SJSA1 (cell line): ENCODE results near the gene STUB1. TPM values are rescaled to one million over a fixed set of nuclear protein-coding genes. Genes with fewer than 3 reads are reported as not detected.
A peak's percentile ranks its signal among the peaks of the same experiment; 100 is the strongest.
"Not testable (repeated sequence)": the region's sequence is repeated elsewhere in the genome, so short reads cannot be mapped to it uniquely, and the experiment has no call there.

ENCODE experiments used
- DNase-seq, 2 experiments: peaks; one replicate each; pipeline ENCODE4 v3.0.0-alpha.2; 2015 to 2020; ENCODE audit warnings: low spot score in 2 of 2, low read depth in 1 of 2
- H3K27ac ChIP-seq: fragments of 250-450 bp; sonication (Bioruptor Pico); 2 replicates; pipeline ENCODE4 v1.5.1; 2020; ENCODE audit warnings: mild to moderate bottlenecking, moderate library complexity
- H3K27me3 ChIP-seq: fragments of 250-450 bp; sonication (Bioruptor Pico); replicated peaks from 2 replicates; pipeline ENCODE4 v1.5.1; 2020; ENCODE audit warnings: mild to moderate bottlenecking, moderate library complexity
- H3K36me3 ChIP-seq: fragments of 250-450 bp; sonication (Bioruptor Pico); 2 replicates; pipeline ENCODE4 v1.5.1; 2020; ENCODE audit warnings: mild to moderate bottlenecking
- H3K4me1 ChIP-seq: fragments of 250-450 bp; sonication (Bioruptor Pico); replicated peaks from 2 replicates; pipeline ENCODE4 v1.6.1; 2021; ENCODE audit warnings: mild to moderate bottlenecking
- H3K4me3 ChIP-seq: fragments of 250-450 bp; sonication (Bioruptor Pico); 2 replicates; pipeline ENCODE4 v1.5.1; 2020; ENCODE audit warnings: mild to moderate bottlenecking
- H3K9me3 ChIP-seq: fragments of 250-450 bp; sonication (Bioruptor Pico); replicated peaks from 2 replicates; pipeline ENCODE4 v1.5.1; 2020; ENCODE audit warnings: mild to moderate bottlenecking
- total RNA-seq: library from RNA; depleted of rRNA; stranded (reverse); fragments of >200 nt; shearing (Covaris generic); gene quantifications from 2 replicates; pipeline ENCODE4 v1.2.3, GENCODE V29; 2014

STUB1 gene
- total RNA-seq, 1 experiment from 2014 or later, result 150 TPM

- no peaks in the 10 kb centered on the region for H3K9me3 ChIP-seq
- H3K4me3 ChIP-seq, result no peak overlapping the region
- H3K27me3 ChIP-seq, result peaks cover 67% of the 10 kb centered on the region
- H3K27ac ChIP-seq, result no peak overlapping the region
- peaks cover 6% of the 10 kb centered on the region for H3K4me1 ChIP-seq
- no peak for DNase-seq
- H3K36me3 ChIP-seq, result no peaks in the 10 kb centered on the region
These were observed 26.9 kb downstream of the STUB1 start for GRCh38 chr16:707062-707538.

GRCh38 chr16:708019-708418 lies 27.8 kb downstream of the STUB1 start:
- DNase-seq, result no peak
- no peak overlapping the region for H3K27ac ChIP-seq
- no peaks in the 10 kb centered on the region for H3K36me3 ChIP-seq
- no peak overlapping the region for H3K4me3 ChIP-seq
- no peaks in the 10 kb centered on the region for H3K9me3 ChIP-seq
- H3K27me3 ChIP-seq, result peaks cover 57% of the 10 kb centered on the region
- peaks cover 11% of the 10 kb centered on the region for H3K4me1 ChIP-seq

GRCh38 chr16:708959-709358 lies 28.7 kb downstream of the STUB1 start:
- H3K27me3 ChIP-seq, result peaks cover 48% of the 10 kb centered on the region
- no peak for DNase-seq
- H3K36me3 ChIP-seq, result no peaks in the 10 kb centered on the region
- H3K9me3 ChIP-seq, result no peaks in the 10 kb centered on the region
- no peak overlapping the region for H3K4me3 ChIP-seq
- no peak overlapping the region for H3K27ac ChIP-seq
- H3K4me1 ChIP-seq, result peaks cover 11% of the 10 kb centered on the region

DNA sequence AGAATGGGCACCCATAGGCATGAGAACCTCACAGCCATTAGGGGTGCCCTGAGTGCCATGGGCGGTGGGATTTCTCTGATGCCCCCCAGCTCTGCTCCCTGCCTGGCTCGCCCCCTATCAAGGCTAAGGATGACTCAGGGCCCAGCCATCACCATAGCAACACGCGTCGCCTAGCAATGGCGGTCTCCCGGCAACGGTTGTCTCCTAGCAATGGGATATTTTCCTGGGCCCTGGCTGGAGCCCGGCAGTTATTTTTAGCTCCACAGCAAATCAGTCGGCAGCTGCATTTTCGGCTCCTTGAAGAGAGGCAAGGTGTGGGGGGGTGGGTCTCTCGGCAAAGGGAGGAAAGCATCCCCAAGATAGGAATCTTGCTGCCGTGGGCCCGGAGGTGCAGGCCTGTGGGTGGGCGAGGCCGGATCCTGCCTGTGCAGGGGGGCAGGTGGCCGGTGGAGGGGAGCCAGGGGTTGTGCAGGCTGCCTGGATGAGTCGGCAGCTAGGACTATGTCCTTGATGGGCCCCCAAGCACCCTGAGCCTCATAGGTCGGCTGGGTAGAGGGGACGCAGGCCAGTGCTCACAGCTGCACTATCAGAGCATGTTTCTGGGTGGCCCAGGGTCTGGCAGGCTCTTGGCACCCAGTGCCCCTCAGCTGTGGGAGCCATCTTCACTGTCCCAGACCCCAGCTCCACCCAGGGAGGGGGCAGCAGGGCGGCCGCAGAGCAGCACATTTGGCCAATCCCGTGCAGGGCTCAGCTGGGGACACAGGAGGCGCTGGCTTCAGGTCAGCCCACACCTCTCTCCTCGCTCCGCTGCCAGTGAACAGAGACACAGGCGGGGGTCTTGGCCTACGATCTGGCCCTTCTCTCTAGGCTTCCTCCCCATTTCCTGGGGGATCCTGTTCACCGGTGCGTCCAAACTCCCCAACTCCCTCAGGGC lies 29.6 kb downstream of the STUB1 start:
- peak; percentile 66 to 85 for DNase-seq
- H3K4me1 ChIP-seq, result peaks cover 19% of the 10 kb centered on the region
- H3K4me3 ChIP-seq, result no peak overlapping the region
- no peaks in the 10 kb centered on the region for H3K9me3 ChIP-seq
- no peaks in the 10 kb centered on the region for H3K36me3 ChIP-seq
- no peak overlapping the region for H3K27ac ChIP-seq
- peaks cover 39% of the 10 kb centered on the region for H3K27me3 ChIP-seq

DNA sequence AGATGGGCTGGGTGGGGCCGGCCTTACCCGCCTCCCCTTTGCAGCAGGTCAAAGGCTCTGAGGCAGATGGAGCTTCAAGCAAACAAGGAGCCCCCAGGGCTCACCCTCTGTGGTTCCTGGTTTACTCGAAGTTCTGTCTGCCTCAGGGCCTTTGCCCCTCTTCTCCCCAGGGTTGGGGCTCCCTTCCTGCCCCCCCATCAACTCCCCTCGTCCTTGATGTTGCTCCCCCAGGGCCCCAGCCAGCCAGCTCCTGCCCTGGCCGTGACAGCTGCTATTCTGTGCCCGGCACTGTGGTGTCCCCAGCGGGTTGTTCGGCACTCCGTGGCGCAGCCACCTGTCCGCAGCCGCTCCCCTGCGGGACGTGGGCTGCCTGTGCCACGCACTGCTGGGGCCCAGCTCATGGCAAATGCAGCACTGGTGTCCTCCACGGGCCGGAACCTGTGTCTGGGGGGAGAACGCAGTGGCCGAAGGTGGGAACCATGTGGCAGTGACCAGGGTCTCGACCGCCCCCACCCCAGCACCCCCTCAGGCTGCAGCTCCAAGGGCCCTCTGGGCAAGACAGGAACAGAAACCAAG lies 30.4 kb downstream of the STUB1 start:
- Histone ChIP-seq H3K27ac (no peak overlapping the region), H3K9me3 (peaks cover 3% of the 10 kb centered on the region; the same call in 1 of the 2 replicates), H3K27me3 (peaks cover 36% of the 10 kb centered on the region), H3K36me3 (peaks cover 3% of the 10 kb centered on the region; the same call in 1 of the 2 replicates), H3K4me3 (no peak overlapping the region), H3K4me1 (peaks cover 25% of the 10 kb centered on the region)
- no peak for DNase-seq

- Histone ChIP-seq H3K4me1 (peaks cover 30% of the 10 kb centered on the region), H3K27me3 (peaks cover 34% of the 10 kb centered on the region), H3K4me3 (no peak overlapping the region), H3K36me3 (peaks cover 3% of the 10 kb centered on the region; the same call in 1 of the 2 replicates), H3K27ac (no peak overlapping the region), H3K9me3 (peaks cover 3% of the 10 kb centered on the region; the same call in 1 of the 2 replicates)
- DNase-seq, result no peak
These were observed 30.9 kb downstream of the STUB1 start for GRCh38 chr16:711084-711483.

GRCh38 chr16:711548-712320 lies 31.5 kb downstream of the STUB1 start:
- H3K27me3 ChIP-seq, result peaks cover 27% of the 10 kb centered on the region
- H3K4me3 ChIP-seq, result no peak overlapping the region
- H3K4me1 ChIP-seq, result peaks cover 34% of the 10 kb centered on the region
- H3K27ac ChIP-seq, result no peak overlapping the region
- H3K9me3 ChIP-seq, result peaks cover 3% of the 10 kb centered on the region; the same call in 1 of the 2 replicates
- peaks cover 3% of the 10 kb centered on the region; the same call in 1 of the 2 replicates for H3K36me3 ChIP-seq
- peak; percentile 62 to 84 for DNase-seq

DNA sequence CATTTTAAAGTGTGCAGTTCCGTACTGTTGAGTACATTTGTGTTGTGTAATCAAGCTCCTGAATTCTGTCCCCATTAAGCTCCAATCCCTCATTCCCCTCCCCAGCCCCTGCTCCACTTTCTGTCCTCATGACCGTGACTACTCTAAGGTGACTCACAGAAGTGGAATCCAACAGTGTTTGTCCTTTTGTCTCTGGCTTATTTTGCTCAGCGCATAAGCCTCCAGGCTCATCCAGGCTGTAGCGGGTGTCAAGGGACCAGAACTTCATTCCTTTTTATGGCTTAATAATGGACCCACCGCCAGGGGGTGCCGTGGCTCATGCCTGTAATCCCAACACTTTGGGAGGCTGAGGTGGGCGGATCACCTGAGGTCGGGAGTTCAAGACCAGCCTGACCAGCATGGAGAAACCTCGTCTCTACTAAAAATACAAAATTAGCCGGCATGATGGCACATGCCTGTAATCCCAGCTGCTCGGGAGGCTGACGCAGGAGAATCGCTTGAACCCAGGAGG lies 32.6 kb downstream of the STUB1 start:
- Histone ChIP-seq H3K4me1 (peaks cover 34% of the 10 kb centered on the region), H3K27me3 (peaks cover 22% of the 10 kb centered on the region)
- not testable (repeated sequence) for H3K27ac ChIP-seq, H3K9me3 ChIP-seq, H3K4me3 ChIP-seq, H3K36me3 ChIP-seq
- peak; percentile 89 to 92 for DNase-seq

- Histone ChIP-seq H3K4me3 (no peak overlapping the region), H3K9me3 (peaks cover 3% of the 10 kb centered on the region; the same call in 1 of the 2 replicates), H3K27me3 (peaks cover 20% of the 10 kb centered on the region), H3K27ac (no peak overlapping the region), H3K4me1 (peaks cover 35% of the 10 kb centered on the region), H3K36me3 (peaks cover 3% of the 10 kb centered on the region; the same call in 1 of the 2 replicates)
- no peak for DNase-seq
These were observed 33.9 kb downstream of the STUB1 start for GRCh38 chr16:714079-714478.

DNA sequence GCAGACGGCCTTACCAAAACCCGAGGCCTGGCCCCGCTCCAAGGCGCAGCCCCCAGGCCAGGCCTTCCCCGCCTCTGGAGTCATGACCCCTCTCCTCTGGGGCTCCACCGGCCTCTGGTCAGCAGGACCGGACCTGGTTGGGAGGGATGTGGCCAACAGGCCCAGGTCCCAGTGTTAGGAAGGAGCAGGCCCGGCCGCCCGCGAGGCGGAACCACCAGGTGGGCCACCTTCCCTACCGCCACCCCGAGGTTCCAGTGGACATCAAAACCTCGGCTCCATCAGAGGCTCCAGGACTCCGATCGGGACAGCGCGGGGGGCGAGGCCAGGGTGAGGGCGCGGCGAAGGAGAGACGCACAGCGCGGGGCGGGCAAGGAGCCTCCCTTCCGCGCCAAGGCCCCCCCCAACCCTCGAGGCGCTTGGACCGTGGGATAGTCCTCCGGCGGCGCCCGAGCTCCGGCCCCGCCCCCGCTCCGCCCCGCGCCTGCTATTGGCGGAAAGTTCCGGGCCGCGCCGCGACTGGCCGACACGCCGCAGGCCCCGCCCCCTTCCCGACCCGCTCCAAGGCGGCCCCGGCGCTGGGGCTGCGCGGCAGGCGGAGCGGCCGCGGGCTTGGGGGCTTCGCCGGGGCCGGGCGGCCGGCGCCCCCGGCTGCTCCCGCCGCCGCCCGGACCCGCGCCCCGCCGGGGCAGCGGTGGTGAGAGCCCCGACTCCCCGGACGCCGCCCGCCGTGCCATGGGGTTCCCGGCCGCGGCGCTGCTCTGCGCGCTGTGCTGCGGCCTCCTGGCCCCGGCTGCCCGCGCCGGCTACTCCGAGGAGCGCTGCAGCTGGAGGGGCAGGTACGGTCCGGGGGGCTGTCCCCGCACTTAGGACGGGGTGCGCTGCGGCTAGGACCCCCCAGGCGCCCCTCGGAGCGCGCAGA lies 34.6 kb downstream of the STUB1 start, which contains the start of gene METRN:
METRN (plus strand) TSS at position 561 of the 919 bp plus-strand sequence; CDS start at position 733, 172 bp downstream.
- peaks cover 12% of the 10 kb centered on the region for H3K27me3 ChIP-seq
- H3K4me3 ChIP-seq, result peak within 1 kb of the TSS; percentile 62
- peaks cover 38% of the 10 kb centered on the region for H3K4me1 ChIP-seq
- peaks cover 3% of the 10 kb centered on the region; the same call in 1 of the 2 replicates for H3K36me3 ChIP-seq
- H3K9me3 ChIP-seq, result peaks cover 3% of the 10 kb centered on the region; the same call in 1 of the 2 replicates
- H3K27ac ChIP-seq, result no peak within 1 kb of the TSS
- peak; percentile 84 to 92 for DNase-seq

GRCh38 chr16:715477-716199 lies 35.4 kb downstream of the STUB1 start:
- H3K27ac ChIP-seq, result no peak overlapping the region
- peaks cover 3% of the 10 kb centered on the region for H3K36me3 ChIP-seq
- peak in 1 of 2 experiments; percentile 59 for DNase-seq
- peak overlapping the region; percentile 62 for H3K4me3 ChIP-seq
- peaks cover 43% of the 10 kb centered on the region for H3K4me1 ChIP-seq
- peaks cover 4% of the 10 kb centered on the region for H3K27me3 ChIP-seq
- H3K9me3 ChIP-seq, result peaks cover 3% of the 10 kb centered on the region; the same call in 1 of the 2 replicates

GRCh38 chr16:716200-716568 lies 36.0 kb downstream of the STUB1 start:
- Histone ChIP-seq H3K36me3 (peaks cover 6% of the 10 kb centered on the region), H3K4me1 (peaks cover 49% of the 10 kb centered on the region), H3K27ac (no peak overlapping the region), H3K4me3 (peak overlapping the region; percentile 62; the same call in 1 of the 2 replicates), H3K9me3 (peaks cover 5% of the 10 kb centered on the region; the same call in 1 of the 2 replicates), H3K27me3 (no peaks in the 10 kb centered on the region; the same call in 1 of the 2 replicates)
- no peak for DNase-seq
